Inflammatory macrophage (primary cell): ENCODE results near the gene MT1X.
"Not testable (repeated sequence)": the region's sequence is repeated elsewhere in the genome, so short reads cannot be mapped to it uniquely, and the experiment has no call there.

Source experiments
- DNase-seq, 2 donors: peaks; one replicate each; pipeline ENCODE4 v3.0.0-alpha.2; 2020 to 2022

The MT1X gene

DNA sequence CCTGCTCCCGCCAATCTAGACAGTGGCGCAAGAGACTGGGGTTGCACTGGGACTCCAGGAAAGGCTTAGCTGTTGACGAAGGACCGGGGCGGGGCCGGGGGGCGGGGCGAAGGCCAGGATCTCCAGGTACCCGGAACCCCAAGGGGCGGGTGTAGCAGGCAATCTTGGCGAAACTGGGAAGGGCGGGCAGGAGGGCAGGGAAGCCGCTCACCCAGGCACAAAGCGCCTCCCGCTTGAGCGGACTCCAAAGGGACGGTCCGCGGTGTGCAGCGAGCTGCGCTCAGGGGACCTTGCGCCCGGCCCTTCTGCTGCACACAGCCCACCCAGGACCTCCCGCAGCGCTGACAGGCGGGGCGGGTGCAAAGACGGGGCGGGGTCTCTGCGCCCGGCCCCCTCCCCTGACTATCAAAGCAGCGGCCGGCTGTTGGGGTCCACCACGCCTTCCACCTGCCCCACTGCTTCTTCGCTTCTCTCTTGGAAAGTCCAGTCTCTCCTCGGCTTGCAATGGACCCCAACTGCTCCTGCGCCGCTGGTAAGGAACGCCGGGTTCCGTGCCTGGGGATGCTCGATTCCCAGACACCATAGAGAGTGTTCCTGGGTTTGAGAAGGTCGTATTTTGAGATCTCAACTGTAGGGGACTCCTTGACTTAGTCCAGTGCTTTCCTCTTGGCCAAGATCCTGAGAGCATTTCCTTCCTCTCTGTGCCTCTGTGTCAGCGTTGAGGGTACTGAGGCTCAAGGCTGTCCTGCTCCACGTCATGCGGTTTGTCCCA is 24.5 kb upstream of the MT1X start, which contains the start of gene MT1F:
Gene MT1F (plus strand): TSS at position 405 of the 772 bp plus-strand sequence. CDS start 100 bp downstream, at position 505.
- peak; percentile 73 to 82 for DNase-seq

DNA sequence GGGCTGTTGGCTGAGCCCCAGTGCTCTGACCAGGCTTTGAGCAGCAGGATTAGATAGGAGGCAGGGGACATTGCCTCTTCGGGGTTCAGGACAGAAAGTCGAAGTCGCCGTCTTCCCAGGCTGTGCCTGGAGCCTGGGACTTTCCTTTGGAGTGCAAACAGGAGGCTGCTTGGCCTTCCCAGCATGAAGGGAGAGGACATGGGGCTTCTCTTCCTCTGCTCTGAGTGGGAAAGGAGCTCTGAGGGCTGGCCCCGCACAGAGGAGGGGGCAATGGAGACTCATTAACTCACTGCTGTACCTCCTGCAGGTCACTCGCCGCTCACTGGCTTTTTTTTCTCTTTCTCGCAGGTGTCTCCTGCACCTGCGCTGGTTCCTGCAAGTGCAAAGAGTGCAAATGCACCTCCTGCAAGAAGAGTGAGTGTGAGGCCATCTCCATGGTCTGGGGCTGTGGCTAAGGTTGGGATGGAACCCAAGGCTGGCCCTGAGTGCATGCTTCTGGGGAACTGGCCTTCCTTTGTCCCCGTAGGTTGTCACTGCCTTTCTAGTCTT is 23.9 kb upstream of the MT1X start:
- no peak for DNase-seq

DNA sequence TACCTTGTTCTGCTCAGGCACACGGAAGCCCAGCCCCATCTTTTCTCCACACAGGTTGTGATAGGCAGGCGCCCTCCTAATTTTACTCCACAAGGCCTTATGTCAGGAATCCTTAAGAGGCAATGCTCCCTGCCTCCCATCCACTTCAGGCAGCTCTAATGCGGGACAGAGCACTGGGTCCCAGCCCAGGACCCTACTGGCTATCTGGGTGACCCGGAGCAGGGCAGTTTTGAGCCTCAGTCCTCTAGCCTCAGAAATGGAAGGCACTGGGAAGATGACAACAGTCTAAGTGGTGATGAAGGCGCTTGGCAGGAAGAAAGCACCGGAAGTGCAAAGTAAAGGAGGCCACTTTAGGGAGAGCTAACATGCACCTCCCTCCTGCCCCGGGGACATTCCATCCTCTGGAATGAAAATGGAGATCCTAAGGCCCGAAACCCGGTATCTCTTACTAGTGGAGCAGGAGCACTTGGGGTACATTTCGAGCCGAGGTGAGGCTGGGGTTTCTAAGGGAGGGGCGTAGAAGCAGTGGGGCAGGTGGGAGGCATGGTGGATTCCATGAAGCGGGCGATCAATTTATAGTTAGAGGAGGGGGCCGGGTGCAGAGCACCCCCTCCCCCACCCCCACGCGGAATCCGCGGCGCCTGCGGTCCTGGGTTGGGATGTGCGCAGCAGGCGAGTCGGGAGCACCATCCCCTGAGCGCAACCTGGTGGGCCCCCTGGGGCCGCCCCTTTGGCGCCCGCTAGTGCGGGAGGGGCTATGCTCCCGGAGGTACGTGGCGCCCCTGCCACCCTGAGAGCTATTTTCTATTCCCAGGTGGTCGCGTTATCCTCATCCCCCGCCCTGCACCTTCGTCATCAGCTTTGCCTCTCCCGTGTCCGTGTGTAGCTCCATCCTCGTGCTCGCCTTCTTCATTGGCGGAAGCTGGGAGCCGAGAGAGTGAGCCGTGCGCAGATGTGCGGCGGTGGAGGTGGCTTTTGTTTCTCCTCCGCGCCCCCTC is 19.6 kb upstream of the MT1X start:
- DNase-seq, result no peak

DNA sequence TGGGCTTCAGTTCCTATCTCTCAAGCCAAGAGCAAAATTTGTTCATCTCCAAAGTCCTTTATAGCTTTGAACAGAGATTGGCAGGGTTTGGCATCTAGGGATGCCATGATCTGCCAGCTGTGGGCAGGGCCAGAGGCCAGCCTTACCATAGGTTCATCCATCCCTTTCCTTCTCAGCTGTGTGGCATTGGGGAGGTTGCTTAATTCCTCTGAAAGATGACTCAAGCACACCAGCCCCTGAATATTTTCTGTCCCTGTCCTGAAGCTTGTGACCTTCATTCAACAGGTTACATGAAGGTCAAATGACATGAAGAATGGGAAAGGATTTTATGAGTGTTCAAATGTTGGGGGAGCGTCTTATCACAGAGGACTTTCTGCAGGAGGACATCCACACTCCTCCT is 17.8 kb upstream of the MT1X start:
- no peak for DNase-seq

DNA sequence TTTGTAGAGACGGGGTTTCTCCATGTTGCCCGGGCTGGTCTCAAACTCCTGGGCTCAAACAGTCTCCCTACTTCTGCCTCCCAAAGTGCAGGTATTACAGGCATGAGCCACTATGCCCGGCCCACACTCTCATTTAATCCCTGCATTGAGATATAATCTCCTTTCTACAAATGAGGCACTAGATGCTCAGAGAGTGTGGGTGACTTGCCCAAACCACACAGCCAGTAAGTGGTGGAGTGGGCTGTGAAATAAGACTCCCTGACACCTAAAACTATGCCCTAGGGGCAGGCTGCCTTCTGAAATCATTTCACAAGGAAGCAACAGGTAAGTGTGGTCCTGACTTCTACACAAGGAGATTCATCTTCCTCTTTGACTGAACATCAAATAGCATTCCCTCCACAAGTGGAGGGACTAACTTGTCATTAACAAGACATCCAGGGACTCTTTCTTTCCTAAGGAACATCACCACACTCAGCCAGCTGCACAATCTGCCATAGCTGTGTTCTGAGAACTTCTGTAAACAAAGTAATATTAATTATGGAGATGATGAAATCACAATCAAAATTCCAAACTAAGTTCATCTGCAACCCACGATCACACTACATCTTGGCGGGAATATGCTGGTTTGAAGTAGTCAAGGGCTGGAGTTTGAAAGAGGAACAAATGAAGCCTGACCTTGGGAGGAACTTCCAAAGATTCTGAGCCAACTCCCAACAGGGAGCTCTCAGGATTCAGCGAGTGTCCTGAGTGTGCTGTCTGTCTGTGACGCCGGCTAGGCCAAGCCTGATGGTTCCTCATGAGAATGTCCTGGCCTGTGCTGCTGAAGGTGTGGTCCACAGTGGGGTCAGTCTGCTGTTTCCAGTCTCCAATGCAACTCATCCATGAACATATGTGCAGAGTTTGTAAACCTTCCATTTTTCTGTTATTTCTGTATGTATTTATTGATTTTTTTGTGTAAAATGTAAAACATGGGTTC is 16.7 kb upstream of the MT1X start:
- not testable (repeated sequence) for DNase-seq

DNA sequence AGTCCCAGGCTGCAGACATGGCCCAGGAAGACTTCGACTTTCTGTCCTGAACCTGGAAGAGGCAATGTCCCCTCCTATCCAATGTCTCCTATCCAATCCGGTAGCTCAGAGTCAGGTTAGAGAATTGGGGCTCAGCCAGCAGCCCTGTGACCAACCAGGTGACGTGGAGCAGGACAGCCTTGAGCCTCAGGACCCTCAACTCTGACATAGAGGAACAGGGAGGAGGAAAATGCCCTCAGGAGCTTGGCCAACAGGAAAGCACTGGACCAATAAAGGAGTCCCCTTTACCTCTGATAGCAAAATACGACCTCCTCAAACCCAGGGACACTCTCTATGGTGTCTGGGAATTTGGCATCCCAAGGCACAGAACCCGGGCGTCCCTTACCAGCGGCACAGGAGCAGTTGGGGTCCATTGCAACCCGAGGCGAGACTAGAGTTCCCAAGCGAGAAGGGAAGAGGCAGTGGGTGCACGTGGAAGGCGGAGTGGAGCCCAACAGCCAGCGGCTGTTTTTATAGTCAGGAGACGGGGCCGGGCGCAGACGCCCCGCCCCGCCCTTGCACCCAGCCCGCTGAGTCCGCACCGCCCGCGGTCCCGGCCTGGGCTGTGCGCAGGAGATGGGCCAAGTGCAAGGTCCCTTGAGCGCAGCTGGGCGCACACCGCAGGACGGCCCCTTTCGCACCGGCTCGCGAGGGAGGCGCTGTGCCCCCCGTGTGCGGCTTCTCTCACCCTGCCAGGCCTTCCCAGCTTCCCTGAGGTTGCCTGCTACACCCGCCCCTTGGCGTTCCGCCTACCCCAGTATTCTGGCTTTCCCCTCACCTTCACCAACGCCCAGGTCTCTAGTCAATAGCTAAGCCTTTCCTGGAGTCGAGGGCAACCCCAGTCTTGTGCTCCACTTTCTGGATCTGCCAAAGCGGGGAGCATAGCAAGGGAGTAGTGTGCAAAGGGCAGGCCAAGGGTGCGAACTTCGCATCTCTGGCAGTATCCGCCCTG is 14.4 kb upstream of the MT1X start, which contains the start of gene MT1G:
Gene MT1G (minus strand): TSS at position 485 of the 991 bp plus-strand sequence. CDS start 72 bp downstream, at position 413.
- peak; percentile 70 to 84 for DNase-seq

DNA sequence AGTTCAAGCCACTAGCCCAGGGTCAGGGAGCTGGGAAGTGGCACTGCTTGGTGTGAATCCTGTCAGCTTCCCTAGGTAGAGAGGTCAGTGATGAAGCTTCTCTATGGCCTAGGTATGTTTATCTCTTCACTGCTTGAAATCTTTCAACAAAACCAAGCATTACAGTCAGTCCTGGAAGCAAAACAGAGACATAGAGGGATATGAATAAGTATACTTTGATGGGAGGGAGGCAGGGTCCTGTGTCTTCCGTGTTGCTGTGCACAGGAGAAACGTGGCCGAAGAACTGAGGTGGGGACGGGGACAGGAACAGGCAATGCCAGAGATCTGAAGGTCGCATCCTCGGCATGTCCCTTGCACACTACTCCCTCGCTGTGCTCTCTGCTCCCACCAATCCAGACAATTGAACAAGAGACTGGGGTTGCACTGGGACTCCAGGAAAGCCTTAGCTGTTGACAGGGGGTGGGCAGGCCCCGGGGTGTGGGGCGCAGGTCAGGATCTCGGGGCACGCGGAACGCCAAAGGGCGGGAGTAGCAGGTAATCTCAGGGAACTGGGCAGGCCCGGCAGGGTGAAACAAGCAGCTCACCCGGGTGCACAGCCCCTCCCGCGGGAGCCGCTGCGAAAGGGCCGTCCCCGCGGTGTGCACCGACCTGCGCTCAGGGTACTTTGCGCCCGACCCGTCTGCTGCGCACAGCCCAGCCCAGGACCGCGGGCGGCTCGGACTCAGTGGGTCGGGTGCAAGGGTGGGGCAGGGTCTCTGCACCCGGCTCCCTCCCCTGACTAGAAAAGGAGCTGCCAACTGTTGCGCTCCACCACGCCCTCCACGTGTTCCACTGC is 13.0 kb upstream of the MT1X start, which contains the start of gene MT1H:
Gene MT1H (plus strand): TSS at position 810 of the 835 bp plus-strand sequence. CDS start 71 bp downstream, outside the sequence.
- peak in 1 of 2 donors; percentile 8 for DNase-seq

DNA sequence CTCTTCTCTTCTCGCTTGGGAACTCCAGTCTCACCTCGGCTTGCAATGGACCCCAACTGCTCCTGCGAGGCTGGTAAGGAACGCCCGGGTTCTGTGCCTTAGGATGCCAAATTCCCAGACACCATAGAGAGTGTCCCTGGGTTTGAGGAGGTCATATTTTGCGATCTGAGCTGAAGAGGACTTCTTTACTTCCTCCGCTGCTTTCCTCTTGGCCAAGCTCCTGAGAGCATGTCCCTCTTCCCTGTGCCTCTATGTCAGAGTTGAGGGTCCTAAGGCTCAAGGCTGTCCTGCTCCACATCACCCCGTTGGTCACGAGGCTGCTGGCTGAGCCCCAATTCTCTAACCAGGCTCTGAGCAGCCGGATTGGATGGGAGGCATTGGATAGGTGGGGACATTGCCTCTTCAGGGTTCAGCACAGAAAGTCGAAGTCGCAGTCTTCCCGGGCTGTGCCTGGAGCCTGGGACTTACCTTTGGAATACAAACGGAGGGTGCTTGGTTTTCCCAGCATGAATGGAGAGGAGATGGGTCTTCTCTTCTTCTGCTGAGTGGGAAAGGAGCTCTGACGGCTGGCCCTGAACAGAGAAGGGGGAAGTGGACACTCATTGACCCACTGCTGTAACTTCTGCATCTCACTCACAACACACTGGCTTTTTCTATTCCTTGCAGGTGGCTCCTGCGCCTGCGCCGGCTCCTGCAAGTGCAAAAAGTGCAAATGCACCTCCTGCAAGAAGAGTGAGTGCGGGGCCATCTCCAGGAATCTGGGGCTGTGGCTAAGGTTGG is 12.2 kb upstream of the MT1X start:
- DNase-seq, result peak; percentile 37 to 48

DNA sequence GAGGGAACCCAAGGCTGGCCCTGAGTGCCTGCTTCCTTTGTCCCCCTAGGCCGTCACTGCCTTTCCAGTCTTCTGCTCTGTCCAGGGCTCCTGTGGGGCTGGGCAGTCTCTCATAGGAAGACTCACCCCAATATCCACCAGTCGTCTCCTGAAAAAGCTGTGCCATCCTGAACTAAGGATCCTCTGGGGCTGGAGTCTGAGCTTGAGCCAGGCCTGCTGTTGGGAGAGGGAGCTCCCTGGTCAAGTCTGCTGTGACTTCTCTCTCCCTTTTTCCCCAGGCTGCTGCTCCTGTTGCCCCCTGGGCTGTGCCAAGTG is 11.7 kb upstream of the MT1X start:
- no peak for DNase-seq

DNA sequence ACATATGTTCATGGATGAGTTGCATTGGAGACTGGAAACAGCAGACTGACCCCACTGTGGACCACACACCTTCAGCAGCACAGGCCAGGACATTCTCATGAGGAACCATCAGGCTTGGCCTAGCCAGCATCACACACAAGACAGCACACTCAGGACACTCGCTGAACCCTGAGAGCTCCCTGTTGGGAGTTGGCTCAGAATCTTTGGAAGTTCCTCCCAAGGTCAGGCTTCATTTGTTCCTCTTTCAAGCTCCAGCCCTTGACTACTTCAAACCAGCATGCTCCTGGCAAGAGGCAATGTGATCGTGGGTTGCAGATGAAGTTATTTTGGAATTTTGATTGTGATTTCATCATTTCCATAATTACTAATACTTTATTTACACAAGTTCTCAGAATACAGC is 10.6 kb upstream of the MT1X start:
- DNase-seq, result peak; percentile 17 to 41

DNA sequence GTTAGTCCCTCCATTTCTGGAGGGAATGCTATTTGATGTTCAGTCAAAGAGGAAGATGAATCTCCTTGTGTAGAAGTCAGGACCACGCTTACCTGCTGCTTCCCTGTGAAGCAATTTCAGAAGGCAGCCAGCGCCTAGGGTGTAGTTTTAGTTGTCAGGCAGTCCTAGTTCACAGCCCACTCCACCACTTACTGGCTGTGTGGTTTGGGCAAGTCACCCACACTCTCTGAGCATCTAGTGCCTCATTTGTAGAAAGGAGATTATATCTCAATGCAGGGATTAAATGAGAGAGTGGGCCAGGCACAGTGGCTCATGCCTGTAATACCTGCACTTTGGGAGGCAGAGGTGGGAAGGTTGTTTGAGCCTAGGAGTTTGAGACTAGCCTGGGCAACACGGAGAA is 10.1 kb upstream of the MT1X start:
- DNase-seq, result not testable (repeated sequence)

DNA sequence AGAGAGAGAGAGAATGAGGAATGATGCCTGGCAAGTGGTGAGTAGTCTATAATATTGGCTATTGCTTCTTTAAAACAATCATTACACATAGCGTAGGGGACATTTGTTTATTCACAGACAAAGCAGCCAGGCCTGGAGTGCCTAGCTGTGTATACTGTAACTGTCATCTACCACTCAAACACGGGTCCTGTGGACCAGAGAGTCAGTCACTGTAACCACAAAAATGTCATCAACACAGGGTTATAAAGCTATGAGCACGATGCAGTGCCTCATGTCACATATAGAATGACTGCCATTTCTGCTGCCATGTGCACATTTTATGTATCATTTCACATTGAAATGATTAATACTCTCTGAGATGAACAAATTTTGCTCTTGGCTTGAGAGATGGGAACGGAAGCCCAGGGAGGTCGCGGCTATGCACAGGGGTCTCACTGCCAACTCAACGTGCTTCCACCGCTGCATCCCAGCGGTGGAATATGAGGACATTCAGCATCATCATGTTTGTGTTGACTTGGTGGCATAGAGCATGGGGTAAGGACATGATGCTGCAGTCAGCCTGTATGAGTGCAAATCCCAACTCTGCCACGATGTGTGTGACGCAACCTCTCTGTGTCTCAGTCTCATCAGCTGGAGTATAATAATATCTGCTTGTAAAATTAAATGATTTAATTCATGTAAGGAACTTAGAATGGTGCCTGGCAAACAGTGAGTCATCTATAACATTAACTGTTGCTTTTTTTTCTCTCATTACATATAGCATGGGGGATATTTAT is 9.3 kb upstream of the MT1X start:
- DNase-seq, result no peak

DNA sequence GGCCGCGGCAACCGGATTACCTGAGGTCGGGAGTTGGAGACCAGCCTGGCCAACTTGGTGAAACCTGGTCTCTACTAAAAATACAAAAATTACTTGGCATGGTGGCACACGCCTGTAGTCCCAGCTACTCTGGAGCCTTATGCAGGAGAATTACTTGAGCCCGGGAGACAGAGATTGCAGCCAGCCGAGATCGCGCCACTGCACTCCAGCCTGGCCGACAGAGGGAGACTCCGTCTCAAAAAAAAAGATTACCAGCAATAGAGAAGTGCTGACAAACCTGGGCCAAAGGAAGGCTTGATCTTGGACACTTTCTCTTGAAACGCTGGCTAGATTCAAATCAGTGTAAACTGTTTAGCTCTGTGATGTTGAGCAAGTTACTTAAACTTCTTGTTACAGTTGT is 8.3 kb upstream of the MT1X start:
- DNase-seq, result peak; percentile 48 to 53

DNA sequence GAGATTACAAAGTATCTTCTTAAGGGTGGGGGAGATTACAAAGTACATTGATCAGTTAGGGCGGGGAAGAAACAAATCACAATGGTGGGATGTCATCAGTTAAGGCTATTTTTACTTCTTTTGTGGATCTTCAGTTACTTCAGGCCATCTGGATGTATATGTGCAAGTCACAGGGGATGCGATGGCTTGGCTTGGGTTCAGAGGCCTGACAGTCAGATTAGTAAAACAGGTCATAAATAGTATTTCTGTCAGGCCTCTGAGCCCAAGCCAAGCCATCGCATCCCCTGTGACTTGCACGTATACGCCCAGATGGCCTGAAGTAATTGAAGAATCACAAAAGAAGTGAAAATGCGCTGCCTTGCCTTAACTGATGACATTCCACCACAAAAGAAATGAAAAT is 7.7 kb upstream of the MT1X start:
- not testable (repeated sequence) for DNase-seq

DNA sequence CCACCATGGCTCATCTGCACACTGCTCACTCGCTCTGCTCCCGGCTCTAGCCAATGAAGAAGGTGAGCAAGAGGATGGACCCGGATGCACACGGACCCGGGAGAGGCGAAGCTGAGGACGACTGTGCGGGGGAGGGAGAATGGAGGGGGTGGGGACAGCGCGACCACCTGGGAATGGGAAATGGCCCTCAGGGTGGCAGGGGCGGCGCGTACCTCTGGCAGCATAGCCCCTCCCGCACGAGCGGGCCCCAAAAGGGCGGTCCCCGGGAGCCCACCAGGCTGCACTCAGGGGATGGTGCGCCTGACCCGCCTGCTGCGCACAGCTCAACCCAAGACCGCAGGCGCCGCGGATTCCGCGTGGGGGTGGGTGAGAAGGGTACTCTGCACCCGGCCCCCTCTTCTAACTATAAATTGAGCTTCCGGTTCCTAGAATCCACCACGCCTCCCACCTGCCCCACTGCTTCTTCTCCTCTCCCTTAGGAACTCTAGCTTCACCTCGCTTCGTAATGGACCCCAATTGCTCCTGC is 6.5 kb upstream of the MT1X start:
- DNase-seq, result peak in 1 of 2 donors; percentile 20

DNA sequence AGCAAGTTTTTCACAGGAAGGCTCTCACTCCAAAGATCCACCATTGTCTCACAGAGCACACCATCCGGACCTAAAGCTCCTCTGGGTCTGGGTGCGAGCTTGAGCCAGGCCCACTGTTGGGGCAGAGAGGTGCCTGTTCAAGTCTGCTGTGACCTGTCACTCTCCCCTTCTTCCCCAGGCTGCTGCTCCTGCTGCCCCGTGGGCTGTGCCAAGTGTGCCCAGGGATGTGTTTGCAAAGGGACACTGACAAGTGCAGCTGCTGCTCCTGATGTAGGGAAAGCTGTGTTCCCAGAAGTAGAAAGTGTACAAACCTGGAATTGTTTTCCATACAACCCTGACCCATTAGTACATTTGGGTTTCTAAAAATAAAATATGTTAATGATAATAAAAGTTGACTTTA is 4.8 kb upstream of the MT1X start:
- no peak for DNase-seq

DNA sequence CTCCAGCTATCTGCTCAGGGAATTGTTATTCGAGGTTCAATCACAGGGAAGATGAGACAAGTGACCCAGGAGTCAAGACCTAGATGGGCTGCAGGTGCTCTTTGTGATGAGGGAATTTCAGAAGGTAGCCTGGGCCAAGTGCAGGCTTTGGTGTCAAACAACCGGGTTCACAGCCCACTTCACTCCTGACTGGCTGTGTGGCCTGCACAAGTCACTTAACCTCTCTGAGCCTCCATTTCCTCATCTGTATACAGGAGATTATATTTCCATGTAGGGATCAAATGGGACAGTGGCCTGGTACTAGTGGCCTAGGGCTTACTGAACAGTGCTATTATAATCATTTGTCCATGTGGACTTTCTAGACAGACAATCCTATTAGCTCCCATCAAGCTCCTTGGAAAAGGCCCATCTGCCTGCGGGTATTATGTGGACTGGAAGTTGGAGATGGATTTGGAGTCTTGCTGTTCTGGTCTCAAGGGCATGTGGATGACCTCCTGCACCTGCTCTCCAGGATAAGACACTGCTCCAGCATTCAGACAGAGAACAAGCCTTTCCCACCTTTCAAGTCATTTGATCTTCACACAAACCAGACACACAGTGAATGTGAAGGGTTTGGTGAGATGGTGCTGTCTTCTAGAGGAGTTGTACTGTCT is 3.1 kb upstream of the MT1X start:
- DNase-seq, result no peak
